MM.1S (cell line): ENCODE measurements around the gene NCSTN.

Experiments used
- DNase-seq: peaks from one replicate; pipeline ENCODE4 v3.0.0-alpha.2; 2015
- H2AFZ ChIP-seq: fragments of 300-600 bp; sonication (generic); 2 replicates; pipeline ENCODE4 v1.6.0; 2016; ENCODE audit warnings: antibody characterized with exemption, low read length
- H3F3A ChIP-seq: fragments of 300-600 bp; sonication (generic); 2 replicates; pipeline ENCODE4 v1.6.1; 2016; ENCODE audit warnings: mild to moderate bottlenecking, antibody characterized with exemption, low read length, moderate library complexity, mixed read lengths; ENCODE audit not compliant: insufficient read depth
- H3K27ac ChIP-seq: fragments of 300-600 bp; sonication (generic); 2 replicates; pipeline ENCODE4 v1.5.1; 2016; ENCODE audit warnings: mild to moderate bottlenecking, low read length
- H3K27me3 ChIP-seq: fragments of 300-600 bp; sonication (generic); replicated peaks from 2 replicates; pipeline ENCODE4 v1.6.0; 2016; ENCODE audit warnings: low read length; ENCODE audit not compliant: insufficient read depth
- H3K36me3 ChIP-seq: fragments of 300-600 bp; sonication (generic); replicated peaks from 2 replicates; pipeline ENCODE4 v1.6.1; 2016; ENCODE audit warnings: mild to moderate bottlenecking, low read length, mixed read lengths; ENCODE audit not compliant: insufficient read depth
- H3K4me1 ChIP-seq: fragments of 300-600 bp; sonication (generic); 2 replicates; pipeline ENCODE4 v1.6.1; 2016; ENCODE audit warnings: low read length, mixed read lengths
- H3K4me2 ChIP-seq: fragments of 300-600 bp; sonication (generic); 2 replicates; pipeline ENCODE4 v1.6.0; 2016; ENCODE audit warnings: low read depth, low read length
- H3K4me3 ChIP-seq: fragments of 300-600 bp; sonication (generic); 2 replicates; pipeline ENCODE4 v1.5.1; 2016; ENCODE audit warnings: low read length, mixed read lengths
- H3K79me2 ChIP-seq: fragments of 300-600 bp; sonication (generic); 2 replicates; pipeline ENCODE4 v1.6.1; 2016; ENCODE audit warnings: mixed run types, low read length, mixed read lengths
- H3K9ac ChIP-seq: fragments of 300-600 bp; sonication (generic); 2 replicates; pipeline ENCODE4 v1.6.1; 2016; ENCODE audit warnings: low read length, mixed read lengths
- H3K9me2 ChIP-seq: fragments of 300-600 bp; sonication (generic); replicated peaks from 2 replicates; pipeline ENCODE4 v1.6.1; 2016; ENCODE audit warnings: mild to moderate bottlenecking, low read length, mixed read lengths; ENCODE audit not compliant: insufficient read depth
- H3K9me3 ChIP-seq: fragments of 300-600 bp; sonication (generic); replicated peaks from 2 replicates; pipeline ENCODE4 v1.6.1; 2016; ENCODE audit warnings: mild to moderate bottlenecking, low read length, mixed read lengths; ENCODE audit not compliant: insufficient read depth
- H4K20me1 ChIP-seq: fragments of 300-600 bp; sonication (generic); 2 replicates; pipeline ENCODE4 v1.6.1; 2016; ENCODE audit warnings: mild to moderate bottlenecking, low read length, moderate library complexity, mixed read lengths; ENCODE audit not compliant: insufficient read depth
- EZH2 ChIP-seq: fragments of 300-600 bp; sonication (generic); optimal IDR thresholded peaks from 2 replicates; pipeline ENCODE3; 2017; ENCODE audit warnings: low read depth, mild to moderate bottlenecking, antibody characterized with exemption, low read length, mixed read lengths
- EZH2phosphoT487 ChIP-seq: fragments of 300-600 bp; sonication (generic); IDR thresholded peaks from 2 replicates; pipeline ENCODE4 v1.6.1; 2018; ENCODE audit warnings: antibody characterized with exemption, low read length
- TF ChIP-seq, protein P1 (sequence below): fragments of 300-600 bp; sonication (generic); IDR thresholded peaks from 2 replicates; pipeline ENCODE4 v1.5.1; 2016; ENCODE audit warnings: antibody characterized with exemption, low read length, mixed read lengths

NCSTN gene

DNA sequence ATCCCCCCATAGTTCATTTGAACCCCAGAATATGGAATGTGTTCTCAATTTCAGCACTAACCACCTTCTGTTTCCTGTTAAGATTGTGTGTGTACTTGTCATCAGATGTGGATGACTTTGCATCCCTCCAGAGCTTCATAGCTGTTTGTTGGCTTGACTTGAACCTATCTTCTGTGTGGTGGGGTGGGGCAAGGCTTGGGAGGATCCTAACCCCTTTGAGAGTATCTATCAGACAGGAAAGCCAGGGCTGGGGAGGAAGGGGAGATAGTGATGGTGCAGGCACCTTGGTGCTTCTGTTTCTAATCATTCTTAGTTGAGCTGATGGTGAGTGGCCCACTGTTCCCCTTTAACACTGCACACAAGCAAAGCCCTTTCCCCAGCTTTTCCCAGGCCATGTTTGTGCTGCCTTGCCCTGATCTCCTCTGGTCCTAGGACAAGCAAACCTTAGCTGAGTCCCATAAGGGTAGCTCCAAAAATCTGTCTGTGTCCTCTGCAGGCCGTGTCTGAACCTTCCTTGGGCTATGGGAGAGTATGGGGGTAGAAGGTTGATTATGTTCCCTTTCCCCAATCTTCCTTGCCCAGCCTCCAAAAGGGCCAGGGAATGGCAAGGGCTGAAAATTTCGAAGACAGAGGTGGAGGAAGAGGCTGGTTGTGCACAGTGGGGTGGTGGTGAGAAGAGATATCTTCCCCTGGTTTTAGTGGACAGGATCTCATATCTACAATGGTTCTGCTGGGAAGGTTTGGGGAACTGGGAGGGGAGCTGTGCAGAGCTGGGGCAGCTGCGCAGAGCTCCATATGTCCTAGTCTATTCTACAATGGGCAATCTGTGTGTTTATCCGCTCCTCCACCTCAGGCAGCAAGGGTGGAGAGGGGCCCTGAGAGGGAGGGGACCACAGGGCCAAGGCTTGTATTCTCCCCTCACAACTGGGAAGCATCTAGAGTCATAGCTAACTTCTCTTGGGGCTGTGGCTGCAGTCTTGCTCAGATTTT is 25.0 kb downstream of the NCSTN start:
- H3K4me3 ChIP-seq, result no peak overlapping the region
- no peaks in the 10 kb centered on the region for H3K79me2 ChIP-seq
- H3K36me3 ChIP-seq, result no peaks in the 10 kb centered on the region
- H3F3A ChIP-seq, result no peaks in the 10 kb centered on the region
- H3K27ac ChIP-seq, result no peak overlapping the region
- H3K4me1 ChIP-seq, result no peaks in the 10 kb centered on the region
- no peaks in the 10 kb centered on the region for H4K20me1 ChIP-seq
- no peak overlapping the region for H2AFZ ChIP-seq
- no peak overlapping the region for H3K9ac ChIP-seq
- H3K4me2 ChIP-seq, result no peak overlapping the region
- H3K9me2 ChIP-seq, result no peaks in the 10 kb centered on the region
- no peak for TF ChIP-seq EZH2
- TF ChIP-seq EZH2phosphoT487, result no peak
- TF ChIP-seq, protein P1, sequence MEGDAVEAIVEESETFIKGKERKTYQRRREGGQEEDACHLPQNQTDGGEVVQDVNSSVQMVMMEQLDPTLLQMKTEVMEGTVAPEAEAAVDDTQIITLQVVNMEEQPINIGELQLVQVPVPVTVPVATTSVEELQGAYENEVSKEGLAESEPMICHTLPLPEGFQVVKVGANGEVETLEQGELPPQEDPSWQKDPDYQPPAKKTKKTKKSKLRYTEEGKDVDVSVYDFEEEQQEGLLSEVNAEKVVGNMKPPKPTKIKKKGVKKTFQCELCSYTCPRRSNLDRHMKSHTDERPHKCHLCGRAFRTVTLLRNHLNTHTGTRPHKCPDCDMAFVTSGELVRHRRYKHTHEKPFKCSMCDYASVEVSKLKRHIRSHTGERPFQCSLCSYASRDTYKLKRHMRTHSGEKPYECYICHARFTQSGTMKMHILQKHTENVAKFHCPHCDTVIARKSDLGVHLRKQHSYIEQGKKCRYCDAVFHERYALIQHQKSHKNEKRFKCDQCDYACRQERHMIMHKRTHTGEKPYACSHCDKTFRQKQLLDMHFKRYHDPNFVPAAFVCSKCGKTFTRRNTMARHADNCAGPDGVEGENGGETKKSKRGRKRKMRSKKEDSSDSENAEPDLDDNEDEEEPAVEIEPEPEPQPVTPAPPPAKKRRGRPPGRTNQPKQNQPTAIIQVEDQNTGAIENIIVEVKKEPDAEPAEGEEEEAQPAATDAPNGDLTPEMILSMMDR, result no peak
- H3K9me3 ChIP-seq, result no peaks in the 10 kb centered on the region
- H3K27me3 ChIP-seq, result no peaks in the 10 kb centered on the region
- DNase-seq, result no peak

DNA sequence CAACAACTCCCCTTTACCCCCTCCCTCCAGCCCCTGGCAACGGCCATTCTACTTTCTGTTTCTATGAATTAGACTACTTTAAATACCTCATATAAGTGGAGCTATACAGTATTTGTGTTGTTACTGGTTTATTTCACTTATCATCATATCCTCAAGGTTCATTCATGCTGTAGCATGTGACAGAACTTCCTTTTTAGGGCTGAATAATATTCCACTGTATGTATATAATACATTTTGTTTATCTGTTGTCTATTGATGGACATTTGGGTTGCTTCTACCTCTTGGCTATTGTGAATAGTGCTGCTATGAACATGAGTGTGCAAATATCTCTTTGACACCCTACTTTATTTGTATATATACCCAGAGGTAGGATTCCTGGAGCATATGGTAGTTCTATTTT is 25.9 kb downstream of the NCSTN start:
- no peak overlapping the region for H3K4me3 ChIP-seq

GRCh38 chr1:160370561-160371345 is 27.6 kb downstream of the NCSTN start:
- Histone ChIP-seq H3K9ac (no peak overlapping the region), H3K4me2 (no peak overlapping the region), H3K4me3 (no peak overlapping the region), H3K27me3 (no peaks in the 10 kb centered on the region), H3K27ac (no peak overlapping the region), H2AFZ (no peak overlapping the region), H3K4me1 (no peaks in the 10 kb centered on the region), H3K36me3 (no peaks in the 10 kb centered on the region), H3F3A (no peaks in the 10 kb centered on the region), H3K9me3 (no peaks in the 10 kb centered on the region), H4K20me1 (no peaks in the 10 kb centered on the region), H3K79me2 (no peaks in the 10 kb centered on the region), H3K9me2 (no peaks in the 10 kb centered on the region)
- TF ChIP-seq EZH2 (no peak), EZH2phosphoT487 (no peak)
- TF ChIP-seq, protein P1, result no peak
- no peak for DNase-seq

More for the DNA sequence above, 25.9 kb downstream of the NCSTN start:
- no peak overlapping the region for H3K9ac ChIP-seq
- H3K27me3 ChIP-seq, result no peaks in the 10 kb centered on the region
- H3K4me2 ChIP-seq, result no peak overlapping the region
- H2AFZ ChIP-seq, result no peak overlapping the region
- no peaks in the 10 kb centered on the region for H3K36me3 ChIP-seq
- no peaks in the 10 kb centered on the region for H4K20me1 ChIP-seq
- no peaks in the 10 kb centered on the region for H3K4me1 ChIP-seq
- no peaks in the 10 kb centered on the region for H3F3A ChIP-seq
- no peaks in the 10 kb centered on the region for H3K79me2 ChIP-seq
- H3K9me3 ChIP-seq, result no peaks in the 10 kb centered on the region
- no peak overlapping the region for H3K27ac ChIP-seq
- TF ChIP-seq, protein P1, result no peak
- TF ChIP-seq EZH2 (no peak), EZH2phosphoT487 (no peak)
- DNase-seq, result no peak
- no peaks in the 10 kb centered on the region for H3K9me2 ChIP-seq
